ENCODE measurements around the gene NEK11. TPM values are rescaled to one million over a fixed set of nuclear protein-coding genes. Genes with fewer than 3 reads are reported as not detected.

Gene NEK11
- polyA plus RNA-seq, 1 of the 3 experiments (the other 2 are of a cell fraction), result 4.7 TPM

DNA sequence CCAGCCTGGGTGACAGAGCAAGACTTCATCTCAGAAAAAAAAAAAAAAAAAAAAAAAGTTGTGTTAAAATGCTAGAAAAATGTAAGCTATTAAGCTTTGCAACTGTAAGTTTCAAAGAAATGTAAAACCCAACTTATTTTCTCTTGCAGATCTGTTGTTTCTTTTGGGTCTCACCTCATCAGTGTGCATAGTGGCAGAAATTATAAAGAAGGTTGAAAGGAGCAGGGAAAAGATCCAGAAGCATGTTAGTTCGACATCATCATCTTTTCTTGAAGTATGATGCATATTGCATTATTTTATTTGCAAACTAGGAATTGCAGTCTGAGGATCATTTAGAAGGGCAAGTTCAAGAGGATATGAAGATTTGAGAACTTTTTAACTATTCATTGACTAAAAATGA lies 25.6 kb upstream of the NEK11 start (continued):
- TF ChIP-seq, protein P1, sequence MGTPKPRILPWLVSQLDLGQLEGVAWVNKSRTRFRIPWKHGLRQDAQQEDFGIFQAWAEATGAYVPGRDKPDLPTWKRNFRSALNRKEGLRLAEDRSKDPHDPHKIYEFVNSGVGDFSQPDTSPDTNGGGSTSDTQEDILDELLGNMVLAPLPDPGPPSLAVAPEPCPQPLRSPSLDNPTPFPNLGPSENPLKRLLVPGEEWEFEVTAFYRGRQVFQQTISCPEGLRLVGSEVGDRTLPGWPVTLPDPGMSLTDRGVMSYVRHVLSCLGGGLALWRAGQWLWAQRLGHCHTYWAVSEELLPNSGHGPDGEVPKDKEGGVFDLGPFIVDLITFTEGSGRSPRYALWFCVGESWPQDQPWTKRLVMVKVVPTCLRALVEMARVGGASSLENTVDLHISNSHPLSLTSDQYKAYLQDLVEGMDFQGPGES (IDR thresholded peaks at IDR 0.05; ENCODE audit: low read depth, low read length), result no peak
- TF ChIP-seq POLR2AphosphoS5 (IDR thresholded peaks at IDR 0.05; ENCODE audit: low read depth, low read length), result no peak
- no peak for TF ChIP-seq FOXJ3 (CRISPR knock-in tag; IDR thresholded peaks at IDR 0.05)
- TF ChIP-seq, protein P2, sequence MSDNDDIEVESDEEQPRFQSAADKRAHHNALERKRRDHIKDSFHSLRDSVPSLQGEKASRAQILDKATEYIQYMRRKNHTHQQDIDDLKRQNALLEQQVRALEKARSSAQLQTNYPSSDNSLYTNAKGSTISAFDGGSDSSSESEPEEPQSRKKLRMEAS (IDR thresholded peaks at IDR 0.05; ENCODE audit: low read depth), result no peak
- TF ChIP-seq RXRA (IDR thresholded peaks at IDR 0.05; ENCODE audit: borderline replicate concordance, low read depth), result no peak
- TF ChIP-seq, protein P3, sequence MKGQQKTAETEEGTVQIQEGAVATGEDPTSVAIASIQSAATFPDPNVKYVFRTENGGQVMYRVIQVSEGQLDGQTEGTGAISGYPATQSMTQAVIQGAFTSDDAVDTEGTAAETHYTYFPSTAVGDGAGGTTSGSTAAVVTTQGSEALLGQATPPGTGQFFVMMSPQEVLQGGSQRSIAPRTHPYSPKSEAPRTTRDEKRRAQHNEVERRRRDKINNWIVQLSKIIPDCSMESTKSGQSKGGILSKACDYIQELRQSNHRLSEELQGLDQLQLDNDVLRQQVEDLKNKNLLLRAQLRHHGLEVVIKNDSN (IDR thresholded peaks at IDR 0.05; ENCODE audit: borderline replicate concordance, low read depth), result no peak
- TF ChIP-seq, protein P4, sequence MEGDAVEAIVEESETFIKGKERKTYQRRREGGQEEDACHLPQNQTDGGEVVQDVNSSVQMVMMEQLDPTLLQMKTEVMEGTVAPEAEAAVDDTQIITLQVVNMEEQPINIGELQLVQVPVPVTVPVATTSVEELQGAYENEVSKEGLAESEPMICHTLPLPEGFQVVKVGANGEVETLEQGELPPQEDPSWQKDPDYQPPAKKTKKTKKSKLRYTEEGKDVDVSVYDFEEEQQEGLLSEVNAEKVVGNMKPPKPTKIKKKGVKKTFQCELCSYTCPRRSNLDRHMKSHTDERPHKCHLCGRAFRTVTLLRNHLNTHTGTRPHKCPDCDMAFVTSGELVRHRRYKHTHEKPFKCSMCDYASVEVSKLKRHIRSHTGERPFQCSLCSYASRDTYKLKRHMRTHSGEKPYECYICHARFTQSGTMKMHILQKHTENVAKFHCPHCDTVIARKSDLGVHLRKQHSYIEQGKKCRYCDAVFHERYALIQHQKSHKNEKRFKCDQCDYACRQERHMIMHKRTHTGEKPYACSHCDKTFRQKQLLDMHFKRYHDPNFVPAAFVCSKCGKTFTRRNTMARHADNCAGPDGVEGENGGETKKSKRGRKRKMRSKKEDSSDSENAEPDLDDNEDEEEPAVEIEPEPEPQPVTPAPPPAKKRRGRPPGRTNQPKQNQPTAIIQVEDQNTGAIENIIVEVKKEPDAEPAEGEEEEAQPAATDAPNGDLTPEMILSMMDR (IDR thresholded peaks at IDR 0.05), result no peak
- no peak for TF ChIP-seq GATA2 (CRISPR knock-in tag; IDR thresholded peaks at IDR 0.05)
- no peak for TF ChIP-seq NRF1 (IDR thresholded peaks at IDR 0.05; ENCODE audit: low read depth, low read length)
- no peak for TF ChIP-seq FOSL2 (IDR thresholded peaks at IDR 0.05; ENCODE audit: borderline replicate concordance, low read depth)

GRCh38 chr3:131004603-131005002 lies 22.1 kb upstream of the NEK11 start:
- ChIA-PET CTCF (no interaction called here), POLR2A (no interaction called here)

More at GRCh38 chr3:131004603-131005002, 22.1 kb upstream of the NEK11 start:
- H3K79me2 ChIP-seq (ENCODE audit: insufficient read depth), result no peaks in the 10 kb centered on the region
- peaks cover 32 to 36% of the 10 kb centered on the region in 2 experiments for H3K36me3 ChIP-seq (replicated peaks in 1 of 2; ENCODE audit: control insufficient read depth in 1 of 2, insufficient read depth in 2 of 2, low read length in 1 of 2)
- H3K4me1 ChIP-seq (ENCODE audit: control insufficient read depth in 1 of 2, insufficient read depth in 2 of 2, low read depth in 1 of 2, low read length in 1 of 2), result peaks cover 0 to 9% of the 10 kb centered on the region in 2 experiments; a peak in 1 of 4 replicates
- no peaks in the 10 kb centered on the region for H4K20me1 ChIP-seq (ENCODE audit: insufficient read depth)
- H3K27ac ChIP-seq (ENCODE audit: low read depth in 2 of 2, low read length in 1 of 2), result no peak overlapping the region
- H3K4me3 ChIP-seq (ENCODE audit: low read depth in 2 of 2, low read length in 1 of 2), result no peak overlapping the region
- DNase-seq, result no peak
- TF ChIP-seq FOXJ3 (CRISPR knock-in tag; IDR thresholded peaks at IDR 0.05) (no peak), CHD2 (IDR thresholded peaks at IDR 0.05; ENCODE audit: low read length, partially characterized antibody) (no peak), RAD21 (IDR thresholded peaks at IDR 0.05; ENCODE audit: low read length) (no peak), GABPA (IDR thresholded peaks at IDR 0.05; ENCODE audit: low read depth) (no peak), TEAD4 (IDR thresholded peaks at IDR 0.05; ENCODE audit: borderline replicate concordance, insufficient read depth) (no peak), NFIC (IDR thresholded peaks at IDR 0.05; ENCODE audit: borderline replicate concordance) (no peak), MXI1 (IDR thresholded peaks at IDR 0.05; ENCODE audit: low read depth, low read length) (no peak), EP300 (IDR thresholded peaks at IDR 0.05; ENCODE audit: borderline replicate concordance in 1 of 2, low read depth in 1 of 2, low read length in 1 of 2) (no peak), POLR2AphosphoS5 (IDR thresholded peaks at IDR 0.05; ENCODE audit: low read depth, low read length) (no peak), RXRA (IDR thresholded peaks at IDR 0.05; ENCODE audit: borderline replicate concordance, low read depth) (no peak), YY1 (IDR thresholded peaks at IDR 0.05; ENCODE audit: low read depth) (no peak)
- TF ChIP-seq, protein P5, sequence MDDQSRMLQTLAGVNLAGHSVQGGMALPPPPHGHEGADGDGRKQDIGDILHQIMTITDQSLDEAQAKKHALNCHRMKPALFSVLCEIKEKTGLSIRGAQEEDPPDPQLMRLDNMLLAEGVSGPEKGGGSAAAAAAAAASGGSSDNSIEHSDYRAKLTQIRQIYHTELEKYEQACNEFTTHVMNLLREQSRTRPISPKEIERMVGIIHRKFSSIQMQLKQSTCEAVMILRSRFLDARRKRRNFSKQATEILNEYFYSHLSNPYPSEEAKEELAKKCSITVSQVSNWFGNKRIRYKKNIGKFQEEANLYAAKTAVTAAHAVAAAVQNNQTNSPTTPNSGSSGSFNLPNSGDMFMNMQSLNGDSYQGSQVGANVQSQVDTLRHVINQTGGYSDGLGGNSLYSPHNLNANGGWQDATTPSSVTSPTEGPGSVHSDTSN (IDR thresholded peaks at IDR 0.05), result no peak
- TF ChIP-seq, protein P1 (IDR thresholded peaks at IDR 0.05; ENCODE audit: low read depth, low read length), result no peak
- TF ChIP-seq, protein P2 (IDR thresholded peaks at IDR 0.05; ENCODE audit: low read depth), result no peak
- 96% methylated on average over 1 of the region's 1 CpG for WGBS (ENCODE audit: low lambda C conversion rate)
- H3K9ac ChIP-seq, result no peak overlapping the region
- no peaks in the 10 kb centered on the region for H3K27me3 ChIP-seq (ENCODE audit: insufficient read depth)
- no peaks in the 10 kb centered on the region for H3K9me2 ChIP-seq
- no peak overlapping the region for H3K4me2 ChIP-seq
- H3K9me3 ChIP-seq, result no peaks in the 10 kb centered on the region
- H2AFZ ChIP-seq (ENCODE audit: low read depth), result no peak overlapping the region
- no peaks in the 10 kb centered on the region for H3F3A ChIP-seq (replicated peaks; ENCODE audit: insufficient read depth)

Data from SK-N-SH (cell line).